SK-N-SH treated with all-trans-retinoic acid at 6 μM for 48 hours (cell line): ENCODE results near the gene MRPL30.

Experiments
- CSDC2 ChIP-seq: fragments of 250-450 bp; sonication (Bioruptor Pico); IDR thresholded peaks from 2 replicates; pipeline ENCODE4 v1.5.0; 2020; ENCODE audit warnings: mild to moderate bottlenecking, moderate library complexity
- CSRNP3 ChIP-seq: fragments of 250-450 bp; sonication (Bioruptor Pico); IDR thresholded peaks from 2 replicates; pipeline ENCODE4 v1.5.1; 2021; ENCODE audit warnings: mild to moderate bottlenecking, moderate library complexity
- OSR1 ChIP-seq: fragments of 250-450 bp; sonication (Bioruptor Pico); IDR thresholded peaks from 2 replicates; pipeline ENCODE4 v1.8.0; 2022; ENCODE audit warnings: moderate library complexity, mild to moderate bottlenecking, inconsistent platforms
- PPARA ChIP-seq: fragments of 250-450 bp; sonication (Bioruptor Pico); IDR thresholded peaks from 2 replicates; pipeline ENCODE4 v1.5.0; 2020; ENCODE audit warnings: mild to moderate bottlenecking, borderline replicate concordance
- RARB ChIP-seq: fragments of 250-450 bp; sonication (Bioruptor Pico); IDR thresholded peaks from 2 replicates; pipeline ENCODE4 v1.8.0; 2021; ENCODE audit warnings: mild to moderate bottlenecking, moderate library complexity
- TF ChIP-seq, protein P1 (sequence below): fragments of 250-450 bp; sonication (Bioruptor Pico); IDR thresholded peaks from 2 replicates; pipeline ENCODE4 v1.8.0; 2020; ENCODE audit warnings: mild to moderate bottlenecking, moderate library complexity, borderline replicate concordance
- TF ChIP-seq, protein P2 (sequence below): fragments of 250-450 bp; sonication (Bioruptor Pico); IDR thresholded peaks from 2 replicates; pipeline ENCODE4 v1.8.0; 2021; ENCODE audit warnings: low read depth, mild to moderate bottlenecking, moderate library complexity, borderline replicate concordance

- TF ChIP-seq OSR1: no peak
- no peak for TF ChIP-seq CSRNP3 (CRISPR knock-in tag)
- TF ChIP-seq, protein P1, sequence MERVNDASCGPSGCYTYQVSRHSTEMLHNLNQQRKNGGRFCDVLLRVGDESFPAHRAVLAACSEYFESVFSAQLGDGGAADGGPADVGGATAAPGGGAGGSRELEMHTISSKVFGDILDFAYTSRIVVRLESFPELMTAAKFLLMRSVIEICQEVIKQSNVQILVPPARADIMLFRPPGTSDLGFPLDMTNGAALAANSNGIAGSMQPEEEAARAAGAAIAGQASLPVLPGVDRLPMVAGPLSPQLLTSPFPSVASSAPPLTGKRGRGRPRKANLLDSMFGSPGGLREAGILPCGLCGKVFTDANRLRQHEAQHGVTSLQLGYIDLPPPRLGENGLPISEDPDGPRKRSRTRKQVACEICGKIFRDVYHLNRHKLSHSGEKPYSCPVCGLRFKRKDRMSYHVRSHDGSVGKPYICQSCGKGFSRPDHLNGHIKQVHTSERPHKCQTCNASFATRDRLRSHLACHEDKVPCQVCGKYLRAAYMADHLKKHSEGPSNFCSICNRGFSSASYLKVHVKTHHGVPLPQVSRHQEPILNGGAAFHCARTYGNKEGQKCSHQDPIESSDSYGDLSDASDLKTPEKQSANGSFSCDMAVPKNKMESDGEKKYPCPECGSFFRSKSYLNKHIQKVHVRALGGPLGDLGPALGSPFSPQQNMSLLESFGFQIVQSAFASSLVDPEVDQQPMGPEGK (CRISPR knock-in tag): no peak
- TF ChIP-seq RARB (CRISPR knock-in tag): no peak
- TF ChIP-seq, protein P2, sequence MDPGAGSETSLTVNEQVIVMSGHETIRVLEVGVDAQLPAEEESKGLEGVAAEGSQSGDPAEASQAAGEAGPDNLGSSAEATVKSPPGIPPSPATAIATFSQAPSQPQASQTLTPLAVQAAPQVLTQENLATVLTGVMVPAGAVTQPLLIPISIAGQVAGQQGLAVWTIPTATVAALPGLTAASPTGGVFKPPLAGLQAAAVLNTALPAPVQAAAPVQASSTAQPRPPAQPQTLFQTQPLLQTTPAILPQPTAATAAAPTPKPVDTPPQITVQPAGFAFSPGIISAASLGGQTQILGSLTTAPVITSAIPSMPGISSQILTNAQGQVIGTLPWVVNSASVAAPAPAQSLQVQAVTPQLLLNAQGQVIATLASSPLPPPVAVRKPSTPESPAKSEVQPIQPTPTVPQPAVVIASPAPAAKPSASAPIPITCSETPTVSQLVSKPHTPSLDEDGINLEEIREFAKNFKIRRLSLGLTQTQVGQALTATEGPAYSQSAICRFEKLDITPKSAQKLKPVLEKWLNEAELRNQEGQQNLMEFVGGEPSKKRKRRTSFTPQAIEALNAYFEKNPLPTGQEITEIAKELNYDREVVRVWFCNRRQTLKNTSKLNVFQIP (CRISPR knock-in tag): no peak
- no peak for TF ChIP-seq PPARA
- no peak for TF ChIP-seq CSDC2 (CRISPR knock-in tag)
Measured at GRCh38 chr2:99201959-99202678, 21.1 kb downstream of the MRPL30 start.
